Brain microvascular endothelial cell (primary cell): ENCODE data around the gene NEDD9.

ENCODE experiments used
- DNase-seq: peaks from one replicate; pipeline ENCODE4 v3.0.0-alpha.2; 2020
- H3K27ac ChIP-seq: fragments of 250-450 bp; sonication (Bioruptor Pico); 2 replicates; pipeline ENCODE4 v1.5.1; 2020; ENCODE audit warnings: mild to moderate bottlenecking, moderate library complexity
- H3K27me3 ChIP-seq: fragments of 250-450 bp; sonication (Bioruptor Pico); replicated peaks from 2 replicates; pipeline ENCODE4 v1.5.1; 2020; ENCODE audit warnings: mild to moderate bottlenecking
- H3K36me3 ChIP-seq: fragments of 250-450 bp; sonication (Bioruptor Pico); replicated peaks from 2 replicates; pipeline ENCODE4 v1.5.1; 2020; ENCODE audit warnings: mild to moderate bottlenecking
- H3K4me3 ChIP-seq: 2 replicates; pipeline ENCODE4 v1.5.1; 2011; ENCODE audit warnings: low read depth, mild to moderate bottlenecking, control low read depth, low read length, moderate library complexity
- in situ Hi-C: cut with HindIII; loops from 2 replicates; pipeline ENCODE4 v1.10.0; 2017; ENCODE audit warnings: low sequenced_read_pairs, low pct_ligation_motif_present
- TF ChIP-seq, protein P1 (sequence below): IDR thresholded peaks from 2 replicates; pipeline ENCODE4 v1.5.1; 2011; ENCODE audit warnings: low read depth, mild to moderate bottlenecking, moderate library complexity, low read length, control low read depth, inconsistent platforms; ENCODE audit errors: missing control alignments

The NEDD9 gene

GRCh38 chr6:11211254-11211653, 21.2 kb downstream of the NEDD9 start:
- in situ Hi-C loops = no loop called here
- H3K27me3 ChIP-seq = no peaks in the 10 kb centered on the region
- no peak overlapping the region for H3K4me3 ChIP-seq
- H3K27ac ChIP-seq = no peak overlapping the region
- DNase-seq = no peak
- H3K36me3 ChIP-seq = peaks cover 6% of the 10 kb centered on the region
- TF ChIP-seq, protein P1, sequence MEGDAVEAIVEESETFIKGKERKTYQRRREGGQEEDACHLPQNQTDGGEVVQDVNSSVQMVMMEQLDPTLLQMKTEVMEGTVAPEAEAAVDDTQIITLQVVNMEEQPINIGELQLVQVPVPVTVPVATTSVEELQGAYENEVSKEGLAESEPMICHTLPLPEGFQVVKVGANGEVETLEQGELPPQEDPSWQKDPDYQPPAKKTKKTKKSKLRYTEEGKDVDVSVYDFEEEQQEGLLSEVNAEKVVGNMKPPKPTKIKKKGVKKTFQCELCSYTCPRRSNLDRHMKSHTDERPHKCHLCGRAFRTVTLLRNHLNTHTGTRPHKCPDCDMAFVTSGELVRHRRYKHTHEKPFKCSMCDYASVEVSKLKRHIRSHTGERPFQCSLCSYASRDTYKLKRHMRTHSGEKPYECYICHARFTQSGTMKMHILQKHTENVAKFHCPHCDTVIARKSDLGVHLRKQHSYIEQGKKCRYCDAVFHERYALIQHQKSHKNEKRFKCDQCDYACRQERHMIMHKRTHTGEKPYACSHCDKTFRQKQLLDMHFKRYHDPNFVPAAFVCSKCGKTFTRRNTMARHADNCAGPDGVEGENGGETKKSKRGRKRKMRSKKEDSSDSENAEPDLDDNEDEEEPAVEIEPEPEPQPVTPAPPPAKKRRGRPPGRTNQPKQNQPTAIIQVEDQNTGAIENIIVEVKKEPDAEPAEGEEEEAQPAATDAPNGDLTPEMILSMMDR = no peak

- TF ChIP-seq, protein P1 = no peak
- Histone ChIP-seq H3K4me3 (no peak overlapping the region), H3K27me3 (no peaks in the 10 kb centered on the region), H3K36me3 (peaks cover 6% of the 10 kb centered on the region), H3K27ac (peak overlapping the region; percentile 43)
- DNase-seq = no peak
- in situ Hi-C loops = no loop called here
Observed at GRCh38 chr6:11210386-11211138, 21.9 kb downstream of the NEDD9 start.

DNA sequence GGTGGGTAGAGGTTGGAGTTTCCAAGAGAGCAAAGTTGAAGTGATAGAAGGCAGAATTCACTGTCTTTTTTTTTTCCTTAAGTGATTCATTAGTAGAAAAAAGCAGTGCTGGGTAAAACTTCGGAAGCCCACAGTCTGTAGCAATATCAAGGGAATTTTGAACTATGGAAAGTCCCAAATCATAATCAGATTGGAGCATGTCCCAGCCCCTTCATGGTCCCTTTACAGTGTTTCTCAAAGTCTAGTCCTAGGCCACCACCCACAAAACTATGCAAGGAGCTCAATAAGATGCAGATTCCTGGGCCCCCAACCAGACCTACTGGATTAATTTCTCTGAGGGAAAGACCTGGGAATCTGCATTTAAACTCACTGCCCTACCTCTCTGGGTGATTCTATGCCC, 22.6 kb downstream of the NEDD9 start:
- Histone ChIP-seq H3K4me3 (no peak overlapping the region), H3K27me3 (no peaks in the 10 kb centered on the region), H3K27ac (peak overlapping the region; percentile 43), H3K36me3 (peaks cover 6% of the 10 kb centered on the region)
- TF ChIP-seq, protein P1 = no peak
- DNase-seq = peak; percentile 59
- in situ Hi-C loops = no loop called here

- in situ Hi-C loops = no loop called here
- Histone ChIP-seq H3K4me3 (no peak overlapping the region), H3K27ac (peak overlapping the region; percentile 43), H3K36me3 (peaks cover under 1% of the 10 kb centered on the region), H3K27me3 (no peaks in the 10 kb centered on the region)
- TF ChIP-seq, protein P1 = no peak
- no peak for DNase-seq
Observed at GRCh38 chr6:11209369-11209768, 23.1 kb downstream of the NEDD9 start.

DNA sequence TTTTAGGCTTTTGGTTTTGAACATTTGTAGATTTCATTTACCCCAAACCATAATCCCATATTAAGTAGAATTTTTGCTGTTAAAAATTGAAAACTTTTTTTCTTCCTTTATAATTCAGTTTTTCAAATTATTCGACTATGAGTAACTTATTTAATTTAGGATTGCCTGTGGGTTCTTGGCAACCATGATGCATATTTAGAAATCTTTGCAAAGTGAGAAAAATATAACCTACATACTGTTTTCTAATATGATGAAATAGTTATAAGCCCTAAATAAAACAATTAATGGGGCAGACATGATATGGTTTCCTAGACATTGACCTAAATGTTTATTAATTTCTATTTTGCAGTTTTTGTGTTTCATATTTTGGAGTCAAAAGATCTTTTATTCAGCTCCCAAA, 23.6 kb downstream of the NEDD9 start:
- in situ Hi-C loops = no loop called here
- Histone ChIP-seq H3K36me3 (no peaks in the 10 kb centered on the region), H3K4me3 (no peak overlapping the region), H3K27ac (peak overlapping the region; percentile 81), H3K27me3 (no peaks in the 10 kb centered on the region)
- no peak for DNase-seq
- TF ChIP-seq, protein P1 = no peak

DNA sequence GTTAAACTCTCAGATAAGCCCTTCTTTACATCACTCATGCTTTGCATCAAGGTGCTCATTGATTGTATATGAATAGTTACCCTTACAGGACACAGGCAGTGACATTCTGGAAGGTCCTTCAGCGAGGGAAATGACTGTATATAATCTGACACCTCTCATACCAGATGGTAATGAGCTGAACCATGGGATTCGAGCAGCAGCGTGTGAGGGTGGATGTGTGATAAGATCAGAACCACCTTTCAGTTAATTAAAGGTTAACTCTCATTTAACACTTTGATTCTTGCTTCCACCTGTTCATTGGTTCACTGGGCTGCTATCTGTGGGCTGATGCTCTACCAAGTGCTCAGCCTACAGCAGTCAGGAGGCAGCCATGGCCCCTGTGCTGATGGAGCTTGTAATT, 24.2 kb downstream of the NEDD9 start:
- no peak for DNase-seq
- H3K27ac ChIP-seq = peak overlapping the region; percentile 81

More for the DNA sequence above, 24.2 kb downstream of the NEDD9 start:
- TF ChIP-seq, protein P1 = no peak
- in situ Hi-C loops = no loop called here
- no peak overlapping the region for H3K4me3 ChIP-seq
- H3K27me3 ChIP-seq = no peaks in the 10 kb centered on the region
- no peaks in the 10 kb centered on the region for H3K36me3 ChIP-seq
